ENCODE measurements around the gene ADPRHL1. TPM values are rescaled to one million over a fixed set of nuclear protein-coding genes. Genes with fewer than 3 reads are reported as not detected.

ADPRHL1 gene
- total RNA-seq, 4 donors from 2014 or later, result 3.9 to 15.2 (median 5.8) TPM; not detected in 1

DNA sequence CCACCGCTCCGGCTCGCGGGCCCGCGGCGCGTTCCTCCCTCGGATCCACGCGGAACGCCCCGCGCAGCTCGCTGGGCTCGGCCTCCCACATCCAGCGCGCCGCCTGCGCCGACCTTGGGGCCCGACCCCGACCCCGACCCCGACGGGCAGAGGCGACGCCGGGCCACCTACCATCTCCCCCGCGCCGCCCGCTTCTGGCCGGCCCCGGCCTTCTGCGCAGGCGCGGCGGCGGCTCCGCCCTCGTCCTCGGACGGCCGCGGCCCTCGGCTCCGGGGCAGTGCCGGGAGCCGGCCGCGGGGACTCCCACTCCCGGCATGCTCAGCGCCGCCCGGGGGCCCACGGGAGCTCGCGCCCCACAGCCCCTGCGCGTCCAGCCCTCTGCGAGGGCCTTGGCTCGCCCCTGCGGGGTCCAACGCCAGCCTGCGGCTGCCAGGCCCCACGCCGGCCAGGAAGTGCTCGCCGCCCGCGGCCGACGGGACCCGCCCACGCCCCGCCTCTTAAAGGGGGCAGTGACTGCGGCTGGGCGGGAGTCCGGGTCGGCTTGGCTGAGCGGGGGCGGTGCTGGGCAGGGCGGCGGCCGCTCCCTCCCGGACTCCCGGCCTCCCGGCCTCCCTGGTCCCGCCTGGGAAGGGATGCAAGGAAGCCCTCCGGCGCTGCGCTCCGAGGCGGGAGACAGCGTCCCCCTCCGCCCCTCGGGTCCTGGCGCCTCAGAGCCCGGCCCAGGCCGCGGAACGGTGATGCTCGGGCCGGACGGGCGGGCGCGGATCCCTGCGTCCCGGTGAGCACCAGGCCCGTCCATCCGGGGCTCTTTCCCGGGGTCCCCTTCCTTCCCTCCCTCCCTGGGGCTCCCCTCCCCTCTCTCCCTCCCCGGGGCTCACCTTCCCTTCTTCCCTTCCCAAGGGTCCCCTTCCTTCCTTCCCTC lies 37.5 kb upstream of the ADPRHL1 start, which contains the start of gene DCUN1D2:
Gene DCUN1D2 (minus strand): TSS at position 216 of the 922 bp plus-strand sequence. CDS start 42 bp downstream, at position 174.
- Histone ChIP-seq H3K4me1 (peaks cover 0 to 60% (median 6%) of the 10 kb centered on the region in 4 donors), H3K27me3 (no peaks in the 10 kb centered on the region), H3K9me3 (no peaks in the 10 kb centered on the region), H3K36me3 (peaks cover 0 to 11% (median 0%) of the 10 kb centered on the region in 3 donors), H3K27ac (peak within 1 kb of the TSS; percentile 79 to 94 (median 84)), H3K4me3 (peak within 1 kb of the TSS; percentile 77 to 93 (median 86))
- DNase-seq, result peak; percentile 84 to 96 (median 95)
- TF ChIP-seq, protein P1, sequence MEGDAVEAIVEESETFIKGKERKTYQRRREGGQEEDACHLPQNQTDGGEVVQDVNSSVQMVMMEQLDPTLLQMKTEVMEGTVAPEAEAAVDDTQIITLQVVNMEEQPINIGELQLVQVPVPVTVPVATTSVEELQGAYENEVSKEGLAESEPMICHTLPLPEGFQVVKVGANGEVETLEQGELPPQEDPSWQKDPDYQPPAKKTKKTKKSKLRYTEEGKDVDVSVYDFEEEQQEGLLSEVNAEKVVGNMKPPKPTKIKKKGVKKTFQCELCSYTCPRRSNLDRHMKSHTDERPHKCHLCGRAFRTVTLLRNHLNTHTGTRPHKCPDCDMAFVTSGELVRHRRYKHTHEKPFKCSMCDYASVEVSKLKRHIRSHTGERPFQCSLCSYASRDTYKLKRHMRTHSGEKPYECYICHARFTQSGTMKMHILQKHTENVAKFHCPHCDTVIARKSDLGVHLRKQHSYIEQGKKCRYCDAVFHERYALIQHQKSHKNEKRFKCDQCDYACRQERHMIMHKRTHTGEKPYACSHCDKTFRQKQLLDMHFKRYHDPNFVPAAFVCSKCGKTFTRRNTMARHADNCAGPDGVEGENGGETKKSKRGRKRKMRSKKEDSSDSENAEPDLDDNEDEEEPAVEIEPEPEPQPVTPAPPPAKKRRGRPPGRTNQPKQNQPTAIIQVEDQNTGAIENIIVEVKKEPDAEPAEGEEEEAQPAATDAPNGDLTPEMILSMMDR (IDR thresholded peaks at IDR 0.05), result no peak
- peak; percentile 74 to 80 for TF ChIP-seq POLR2A (IDR thresholded peaks at IDR 0.05)

GRCh38 chr13:113489549-113490495 lies 36.5 kb upstream of the ADPRHL1 start:
- H3K9me3 ChIP-seq, result no peaks in the 10 kb centered on the region
- H3K27ac ChIP-seq, result peak overlapping the region; percentile 79 to 94 (median 84)
- H3K4me1 ChIP-seq, result peaks cover 0 to 50% (median 6%) of the 10 kb centered on the region in 4 donors
- H3K27me3 ChIP-seq, result no peaks in the 10 kb centered on the region
- no peak for TF ChIP-seq POLR2A (IDR thresholded peaks at IDR 0.05)
- TF ChIP-seq, protein P1 (IDR thresholded peaks at IDR 0.05), result no peak
- peak in 2 of 3 donors; percentile 27 to 56 for DNase-seq
- peak overlapping the region; percentile 77 to 93 (median 86) for H3K4me3 ChIP-seq
- peaks cover 0 to 2% (median 0%) of the 10 kb centered on the region in 3 donors for H3K36me3 ChIP-seq

DNA sequence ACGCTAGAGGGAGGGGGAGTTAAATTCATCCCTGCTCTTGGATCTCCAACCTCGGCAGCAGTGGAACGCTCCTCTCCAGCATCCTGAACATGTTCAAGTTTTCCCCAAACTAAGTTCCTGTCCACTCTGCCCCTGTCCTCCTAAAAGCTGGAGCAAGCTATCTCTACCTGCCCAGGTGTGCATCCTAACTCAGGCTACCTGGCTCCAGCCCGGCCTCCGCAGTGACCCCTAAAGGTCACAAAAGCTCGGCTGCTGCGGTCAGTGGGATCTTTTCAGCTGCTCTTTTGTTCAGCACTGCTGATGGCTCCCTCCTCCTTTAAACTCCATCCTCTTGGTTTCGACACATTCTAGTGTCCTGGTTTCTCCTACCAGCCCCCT lies 35.9 kb upstream of the ADPRHL1 start:
- Histone ChIP-seq H3K4me3 (peak overlapping the region in 3 of 4 donors; percentile 77 to 93 (median 82)), H3K27me3 (no peaks in the 10 kb centered on the region), H3K4me1 (peaks cover 0 to 47% (median 6%) of the 10 kb centered on the region in 4 donors), H3K9me3 (no peaks in the 10 kb centered on the region), H3K36me3 (no peaks in the 10 kb centered on the region), H3K27ac (no peak overlapping the region)
- TF ChIP-seq, protein P1 (IDR thresholded peaks at IDR 0.05), result no peak
- no peak for TF ChIP-seq POLR2A (IDR thresholded peaks at IDR 0.05)
- DNase-seq, result no peak

DNA sequence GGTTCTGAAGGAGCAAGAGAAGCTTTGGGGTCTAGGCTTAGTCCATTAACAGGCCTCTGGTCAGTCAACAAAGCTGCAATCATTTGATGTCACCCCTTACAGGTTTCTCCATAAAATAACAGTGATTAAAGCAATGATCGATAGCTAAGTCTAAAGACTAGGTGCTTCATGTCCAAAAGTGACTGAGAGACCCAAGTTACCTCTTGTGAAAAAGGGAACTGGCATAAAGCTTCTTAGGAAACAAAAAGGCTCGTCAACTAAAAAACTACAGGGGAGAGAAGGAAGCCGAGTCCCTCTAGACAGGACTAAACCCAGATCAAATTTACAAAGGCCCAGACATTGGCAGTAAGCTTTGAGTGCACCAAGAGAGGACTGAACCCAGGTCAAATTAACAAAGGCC lies 35.0 kb upstream of the ADPRHL1 start:
- no peak overlapping the region for H3K27ac ChIP-seq
- peaks cover 0 to 39% (median 6%) of the 10 kb centered on the region in 4 donors for H3K4me1 ChIP-seq
- no peak for DNase-seq
- TF ChIP-seq, protein P1 (IDR thresholded peaks at IDR 0.05), result no peak
- TF ChIP-seq POLR2A (IDR thresholded peaks at IDR 0.05), result no peak
- H3K9me3 ChIP-seq, result no peaks in the 10 kb centered on the region
- no peaks in the 10 kb centered on the region for H3K27me3 ChIP-seq
- no peak overlapping the region for H3K4me3 ChIP-seq
- peaks cover 0 to 5% (median 0%) of the 10 kb centered on the region in 3 donors for H3K36me3 ChIP-seq

- H3K36me3 ChIP-seq, result peaks cover 0 to 5% (median 0%) of the 10 kb centered on the region in 3 donors
- no peak overlapping the region for H3K4me3 ChIP-seq
- no peak for DNase-seq
- H3K4me1 ChIP-seq, result peaks cover 0 to 31% (median 5%) of the 10 kb centered on the region in 4 donors
- no peaks in the 10 kb centered on the region for H3K9me3 ChIP-seq
- H3K27ac ChIP-seq, result no peak overlapping the region
- TF ChIP-seq, protein P1 (IDR thresholded peaks at IDR 0.05), result no peak
- no peak for TF ChIP-seq POLR2A (IDR thresholded peaks at IDR 0.05)
- H3K27me3 ChIP-seq, result no peaks in the 10 kb centered on the region
Measured at GRCh38 chr13:113486698-113487097, 33.4 kb upstream of the ADPRHL1 start.

Data from Peyer's patch (tissue), 4 donors.